Smooth muscle cell of the umbilical artery (primary cell): ENCODE data around the gene SLC22A23. TPM values are rescaled to one million over a fixed set of nuclear protein-coding genes. Genes with fewer than 3 reads are reported as not detected.

Experiments used
- total RNA-seq: library from RNA; depleted of rRNA; stranded (reverse); fragments of >200 nt; gene quantifications from 2 replicates; pipeline ENCODE4 v1.2.3, GENCODE V29; 2014

The SLC22A23 gene, protein sequence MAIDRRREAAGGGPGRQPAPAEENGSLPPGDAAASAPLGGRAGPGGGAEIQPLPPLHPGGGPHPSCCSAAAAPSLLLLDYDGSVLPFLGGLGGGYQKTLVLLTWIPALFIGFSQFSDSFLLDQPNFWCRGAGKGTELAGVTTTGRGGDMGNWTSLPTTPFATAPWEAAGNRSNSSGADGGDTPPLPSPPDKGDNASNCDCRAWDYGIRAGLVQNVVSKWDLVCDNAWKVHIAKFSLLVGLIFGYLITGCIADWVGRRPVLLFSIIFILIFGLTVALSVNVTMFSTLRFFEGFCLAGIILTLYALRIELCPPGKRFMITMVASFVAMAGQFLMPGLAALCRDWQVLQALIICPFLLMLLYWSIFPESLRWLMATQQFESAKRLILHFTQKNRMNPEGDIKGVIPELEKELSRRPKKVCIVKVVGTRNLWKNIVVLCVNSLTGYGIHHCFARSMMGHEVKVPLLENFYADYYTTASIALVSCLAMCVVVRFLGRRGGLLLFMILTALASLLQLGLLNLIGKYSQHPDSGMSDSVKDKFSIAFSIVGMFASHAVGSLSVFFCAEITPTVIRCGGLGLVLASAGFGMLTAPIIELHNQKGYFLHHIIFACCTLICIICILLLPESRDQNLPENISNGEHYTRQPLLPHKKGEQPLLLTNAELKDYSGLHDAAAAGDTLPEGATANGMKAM
- 0.55 and 0.59 TPM in 2 replicates for total RNA-seq

DNA sequence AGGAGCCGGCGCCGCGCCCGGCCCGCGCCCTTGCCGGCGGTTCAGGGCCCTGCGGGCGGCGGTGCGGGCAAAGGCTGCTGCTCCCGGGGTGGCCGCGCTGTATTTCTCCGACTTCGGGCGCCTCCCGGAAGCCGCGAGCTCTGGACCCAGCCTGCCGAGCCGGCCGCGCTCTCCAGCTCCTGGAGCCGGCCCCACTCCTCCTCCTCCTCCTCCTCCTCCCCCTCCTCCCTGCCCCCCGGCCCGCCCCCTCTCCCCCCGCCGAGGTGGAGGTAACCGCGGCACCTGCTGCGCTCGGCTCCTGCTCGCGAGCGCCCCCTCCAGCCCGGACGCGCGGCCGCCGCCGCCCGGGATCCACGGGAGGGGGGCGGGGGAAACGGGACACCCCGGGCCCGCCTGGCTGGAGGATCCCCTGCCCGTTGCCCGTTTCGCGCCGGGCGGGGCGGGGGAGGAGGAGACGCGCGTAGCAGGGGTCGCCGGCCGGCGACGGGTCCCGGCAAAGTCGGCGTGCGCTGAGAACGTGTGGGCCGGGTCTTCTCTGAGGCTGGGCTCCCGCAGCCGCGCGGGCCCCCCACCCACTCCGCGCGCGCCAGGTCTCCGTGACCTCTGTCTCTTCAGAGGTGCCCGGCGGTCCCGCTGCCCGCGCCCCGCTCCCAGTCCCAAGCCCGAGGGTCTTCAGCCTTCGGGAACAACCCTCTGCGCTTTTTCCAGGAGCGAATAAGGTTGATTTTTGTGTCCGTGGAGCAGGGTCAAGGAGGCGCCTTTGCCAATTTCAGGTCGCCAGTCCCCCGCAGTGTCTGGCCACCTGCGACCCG lies at the start of gene SLC22A23:
TSS of gene SLC22A23 (minus strand) at position 153 of the 812 bp plus-strand sequence. CDS start 491 bp downstream, outside the sequence.

GRCh38 chr6:3258720-3259490 lies 197.9 kb downstream of the SLC22A23 start, which contains the start of gene PSMG4:
Gene PSMG4, plus strand, starts transcription at chr6:3258947. Its CDS starts 76 bp downstream, at chr6:3259023.

GRCh38 chr6:3227363-3228045 lies 229.3 kb downstream of the SLC22A23 start, which contains the start of gene TUBB2B:
Gene TUBB2B, minus strand, starts transcription at chr6:3227653. Its CDS starts 110 bp downstream, at chr6:3227543.

Other genes starting within 250 kb of the SLC22A23 start
- gene TUBB2B, start 229.4 kb downstream of the SLC22A23 start, total RNA-seq, result 5.6 and 18.3 TPM in 2 replicates
- 23.1 and 27.9 TPM in 2 replicates for gene PSMG4, start 198.1 kb downstream of the SLC22A23 start, total RNA-seq